GM15510 (cell line): ENCODE measurements around the gene GPX7.

Experiments
- POLR2A ChIP-seq: IDR thresholded peaks from 3 replicates; pipeline ENCODE4 v1.6.1; 2011; ENCODE audit warnings: borderline replicate concordance; ENCODE audit not compliant: insufficient read length; ENCODE audit errors: extremely low read depth

GPX7 gene

DNA sequence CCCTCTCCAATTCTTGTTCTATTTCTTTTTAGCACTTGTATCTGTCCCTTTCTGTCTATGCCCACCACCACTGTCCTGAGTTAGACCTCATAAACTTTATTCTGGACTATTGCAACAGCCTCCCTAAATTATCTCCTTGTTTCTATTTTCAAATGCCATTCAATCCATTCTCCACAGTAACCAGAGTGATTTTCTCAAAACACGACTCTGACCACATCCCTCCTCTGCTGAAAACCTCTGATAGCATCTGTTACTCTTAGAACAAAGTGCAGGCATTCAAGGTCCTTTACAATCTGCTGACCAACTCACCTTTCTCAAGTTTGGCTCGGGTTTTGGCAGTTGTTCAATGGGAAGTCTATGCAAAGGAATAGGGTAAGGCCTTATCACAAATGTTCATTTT is 22.8 kb upstream of the GPX7 start:
- TF ChIP-seq POLR2A: no peak

DNA sequence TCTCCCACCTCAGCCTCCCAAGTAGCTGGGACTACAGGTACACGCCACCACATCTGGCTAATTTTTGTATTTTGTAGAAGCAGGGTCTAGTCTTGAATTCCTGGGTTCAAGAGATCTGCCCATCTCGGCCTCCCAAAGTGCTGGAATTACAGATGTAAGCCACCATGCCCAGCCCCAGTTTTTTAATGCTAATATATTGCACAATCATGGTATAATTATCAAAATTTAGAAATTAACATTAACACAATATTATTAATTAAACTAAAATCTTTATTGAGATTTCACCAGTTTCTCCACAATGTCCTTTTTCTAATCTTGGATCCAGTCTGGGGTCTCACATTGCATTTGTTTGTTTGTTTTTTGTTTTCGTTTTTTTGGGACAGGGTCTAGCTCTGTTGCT is 21.9 kb upstream of the GPX7 start:
- TF ChIP-seq POLR2A: no peak

DNA sequence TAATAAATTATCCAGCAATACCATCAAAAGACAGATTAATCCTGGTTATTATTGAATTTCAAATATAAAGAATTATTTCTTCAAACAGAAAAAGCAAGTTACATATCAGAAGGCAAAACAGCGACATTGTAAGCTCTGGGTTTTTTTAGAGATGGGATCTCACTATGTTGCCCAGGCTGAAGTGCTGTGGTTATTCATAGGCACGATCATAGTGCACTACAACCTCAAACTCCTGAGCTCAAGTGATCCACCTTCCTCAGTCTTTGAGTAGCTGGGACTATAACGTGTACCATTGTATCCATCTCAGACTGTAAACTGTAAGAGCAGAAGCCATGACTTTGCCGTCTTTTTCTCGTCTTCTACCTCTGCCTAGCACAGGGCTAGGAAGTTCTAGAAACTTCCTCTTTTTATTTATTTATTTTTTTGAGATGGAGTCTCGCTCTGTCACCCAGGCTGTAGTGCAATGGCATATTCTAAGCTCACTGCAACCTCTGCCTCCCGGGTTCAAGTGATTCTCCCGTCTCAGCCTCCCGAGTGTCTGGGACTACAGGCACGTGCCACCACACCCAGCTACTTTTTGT is 20.0 kb upstream of the GPX7 start:
- TF ChIP-seq POLR2A: no peak

- no peak for TF ChIP-seq POLR2A
These were observed 16.7 kb upstream of the GPX7 start for GRCh38 chr1:52585474-52585873.

DNA sequence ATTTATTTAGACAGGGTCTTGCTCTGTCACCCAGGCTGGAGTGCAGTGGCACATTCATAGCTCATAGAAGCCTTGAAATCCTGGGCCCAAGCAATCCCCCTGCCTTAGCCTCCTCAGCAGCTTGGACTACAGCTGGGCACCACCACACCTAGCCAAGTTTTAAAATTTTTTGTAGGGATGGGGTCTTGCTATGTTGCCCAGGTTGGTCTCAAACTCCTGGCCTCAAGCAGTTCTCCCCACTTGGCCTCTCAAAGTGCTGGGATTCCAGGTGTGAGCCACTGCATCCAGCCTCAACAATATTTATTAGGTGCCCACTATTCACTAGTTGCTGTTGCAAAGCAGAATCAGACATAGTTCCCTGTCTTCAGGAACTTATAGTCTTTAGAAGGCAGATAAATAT is 14.1 kb upstream of the GPX7 start:
- TF ChIP-seq POLR2A: no peak

GRCh38 chr1:52588535-52588934 is 13.6 kb upstream of the GPX7 start:
- no peak for TF ChIP-seq POLR2A

DNA sequence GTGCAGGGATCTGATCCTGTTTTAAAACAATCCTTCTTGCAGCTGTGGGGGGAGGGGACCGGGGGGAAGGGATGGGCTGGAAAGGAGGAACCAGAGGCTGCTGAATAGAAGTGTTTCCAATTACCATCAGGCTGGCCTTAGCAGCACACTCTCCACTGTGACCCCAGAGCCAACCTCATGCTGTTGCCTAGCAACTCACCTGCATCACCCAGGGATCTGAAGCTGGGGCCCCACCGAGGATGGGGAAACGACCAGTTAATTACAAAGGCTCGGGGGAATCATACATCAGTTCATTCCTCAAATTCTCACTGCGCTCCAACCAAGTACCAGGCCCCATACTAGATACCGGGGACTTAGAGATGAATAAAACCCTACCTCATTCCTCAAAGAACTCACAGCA is 11.9 kb upstream of the GPX7 start:
- no peak for TF ChIP-seq POLR2A

GRCh38 chr1:52592637-52593323 is 9.4 kb upstream of the GPX7 start:
- TF ChIP-seq POLR2A: no peak

- no peak for TF ChIP-seq POLR2A
These were observed 8.7 kb upstream of the GPX7 start for GRCh38 chr1:52593495-52593894.

DNA sequence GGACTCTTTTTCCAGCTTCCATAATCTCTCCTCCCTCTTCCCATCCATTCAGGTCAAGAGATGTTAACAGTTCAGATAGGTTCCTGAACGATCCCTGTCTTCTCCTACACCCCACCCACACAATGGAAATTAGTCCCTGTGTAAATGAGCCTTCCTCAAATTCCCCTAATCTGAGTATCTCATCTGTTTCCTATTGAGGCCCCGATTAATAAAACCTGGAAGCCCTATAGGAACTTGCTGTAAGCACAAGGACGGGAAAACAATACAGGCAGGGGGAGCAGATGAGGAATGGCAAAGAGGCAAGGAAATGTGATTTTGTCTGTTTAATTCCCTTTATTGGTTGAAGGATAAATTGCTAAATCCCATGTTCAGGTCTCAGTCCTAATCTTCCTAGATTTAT is 7.1 kb upstream of the GPX7 start:
- TF ChIP-seq POLR2A: no peak

- TF ChIP-seq POLR2A: no peak
These were observed 4.3 kb upstream of the GPX7 start for GRCh38 chr1:52597912-52598311.

DNA sequence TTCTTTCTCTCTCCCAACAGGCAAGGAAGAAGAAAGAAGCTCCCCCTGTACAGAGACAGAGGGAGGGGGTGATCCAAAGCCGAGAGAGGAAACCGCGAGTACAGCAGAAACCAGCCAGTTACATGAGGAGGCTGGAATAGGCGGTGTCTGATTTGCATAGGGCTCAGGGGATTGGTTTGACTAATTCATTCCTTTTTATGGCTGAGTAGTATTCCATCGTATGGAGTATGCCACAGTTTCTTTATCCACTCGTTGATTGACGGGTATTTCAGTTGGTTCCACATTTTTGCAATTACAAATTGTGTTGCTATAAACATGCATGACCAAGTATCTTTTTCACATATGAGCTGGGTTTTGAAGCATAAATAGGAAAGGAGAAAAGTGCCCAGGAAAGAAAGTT is 3.4 kb upstream of the GPX7 start:
- no peak for TF ChIP-seq POLR2A

DNA sequence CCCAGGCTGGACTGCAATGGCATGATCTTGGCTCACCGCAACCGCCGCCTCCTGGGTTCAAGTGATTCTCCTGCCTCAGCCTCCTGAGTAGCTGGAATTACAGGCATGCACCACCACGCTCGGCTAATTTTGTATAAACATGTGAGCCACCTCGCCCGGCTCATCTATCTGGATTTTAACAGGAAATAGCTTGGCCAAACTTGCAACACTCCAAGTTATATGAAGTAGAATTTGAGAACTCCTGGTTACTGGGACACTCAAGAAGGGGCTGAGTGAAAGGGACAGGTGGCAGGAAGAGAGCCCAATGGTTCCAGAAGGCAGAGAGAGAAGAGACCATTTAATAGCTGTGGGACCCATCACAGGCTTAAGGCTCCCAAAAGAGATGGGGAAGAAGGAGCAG is 2.9 kb upstream of the GPX7 start:
- TF ChIP-seq POLR2A: no peak

- TF ChIP-seq POLR2A: no peak
These were observed 1.5 kb upstream of the GPX7 start for GRCh38 chr1:52600533-52601179.

DNA sequence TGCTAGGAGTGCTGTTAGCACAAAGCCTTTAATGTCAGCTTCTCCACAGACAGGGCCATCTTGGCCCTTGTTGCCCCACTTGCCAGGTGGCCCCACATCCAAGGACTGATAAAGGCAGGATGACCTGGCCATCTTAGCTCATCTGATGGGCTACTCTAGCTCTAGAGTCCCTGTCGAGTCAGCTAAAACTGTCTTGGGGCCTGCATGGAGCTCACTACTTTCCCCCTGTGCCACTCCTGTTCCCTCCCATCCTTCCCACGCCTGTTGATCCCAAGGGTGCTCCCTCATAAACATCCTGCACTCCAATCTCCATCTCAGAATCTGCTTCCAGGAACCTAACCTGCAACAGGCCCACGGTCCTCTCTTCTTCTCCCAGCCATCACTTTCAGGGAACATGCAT is 652 bp upstream of the GPX7 start:
- no peak for TF ChIP-seq POLR2A
